ENCODE measurements around the gene EYA2. TPM values are rescaled to one million over a fixed set of nuclear protein-coding genes. Genes with fewer than 3 reads are reported as not detected.
A peak's percentile ranks its signal among the peaks of the same experiment; 100 is the strongest.

EYA2 gene
- total RNA-seq, 2 donors from 2014 or later, result 0.22 TPM; not detected in 1

DNA sequence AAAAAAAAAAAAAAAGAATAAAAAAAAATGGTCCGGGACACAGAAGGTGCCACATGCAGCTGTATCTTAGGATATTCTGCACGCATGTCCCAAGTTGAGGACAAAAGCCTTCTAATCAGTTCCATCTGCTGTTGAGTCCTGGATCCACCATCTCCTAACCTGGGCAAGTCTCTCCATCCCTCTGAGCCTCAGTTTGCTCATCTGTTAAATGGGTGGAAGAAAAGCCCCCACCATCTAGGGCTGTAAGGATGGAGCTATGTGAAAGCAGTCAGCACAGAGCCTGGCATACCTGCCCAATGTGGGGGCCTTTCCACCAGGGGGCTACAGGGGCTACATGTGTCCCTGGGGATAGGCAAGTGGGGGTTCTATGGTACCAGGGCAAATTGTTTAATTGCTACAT, 253.4 kb downstream of the EYA2 start:
- Mint-ChIP-seq H3K36me3 (ENCODE audit: low read depth) (no peaks in the 10 kb centered on the region), H3K27me3 (peaks cover 49% of the 10 kb centered on the region), H3K4me3 (no peak overlapping the region), H3K27ac (no peak overlapping the region), H3K4me1 (no peaks in the 10 kb centered on the region)
- DNase-seq (no peak), ATAC-seq (no peak)
- H3K9me3 ChIP-seq (ENCODE audit: control insufficient read depth, low read length, poor library complexity, severe bottlenecking), result no peaks in the 10 kb centered on the region

DNA sequence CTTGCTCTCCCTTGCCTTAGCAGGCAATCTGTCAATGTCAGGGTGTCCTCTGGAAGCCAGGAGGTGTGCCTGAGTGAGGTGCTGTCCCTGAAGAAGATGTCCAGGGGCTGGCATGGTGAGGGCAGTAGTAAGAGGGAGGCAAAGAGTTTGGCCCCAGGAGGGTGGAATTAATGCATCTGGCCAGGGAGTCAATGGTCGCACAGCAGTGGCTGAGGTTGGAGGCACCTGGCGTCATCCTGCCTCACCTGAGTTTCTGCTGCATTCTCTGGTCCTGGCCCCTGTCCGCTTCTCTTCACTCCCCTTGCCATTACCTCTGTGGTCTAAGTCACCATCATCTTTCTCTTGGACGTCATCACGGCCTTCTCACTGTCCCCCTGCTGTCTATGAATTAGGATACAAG, 255.3 kb downstream of the EYA2 start:
- no peaks in the 10 kb centered on the region for H3K36me3 Mint-ChIP-seq (ENCODE audit: low read depth)
- peak overlapping the region; percentile 41 for H3K4me3 Mint-ChIP-seq
- DNase-seq, result no peak
- ATAC-seq, result no peak
- H3K27ac Mint-ChIP-seq, result no peak overlapping the region
- H3K4me1 Mint-ChIP-seq, result no peaks in the 10 kb centered on the region
- no peaks in the 10 kb centered on the region for H3K9me3 ChIP-seq (ENCODE audit: control insufficient read depth, low read length, poor library complexity, severe bottlenecking)
- H3K27me3 Mint-ChIP-seq, result peaks cover 44% of the 10 kb centered on the region

DNA sequence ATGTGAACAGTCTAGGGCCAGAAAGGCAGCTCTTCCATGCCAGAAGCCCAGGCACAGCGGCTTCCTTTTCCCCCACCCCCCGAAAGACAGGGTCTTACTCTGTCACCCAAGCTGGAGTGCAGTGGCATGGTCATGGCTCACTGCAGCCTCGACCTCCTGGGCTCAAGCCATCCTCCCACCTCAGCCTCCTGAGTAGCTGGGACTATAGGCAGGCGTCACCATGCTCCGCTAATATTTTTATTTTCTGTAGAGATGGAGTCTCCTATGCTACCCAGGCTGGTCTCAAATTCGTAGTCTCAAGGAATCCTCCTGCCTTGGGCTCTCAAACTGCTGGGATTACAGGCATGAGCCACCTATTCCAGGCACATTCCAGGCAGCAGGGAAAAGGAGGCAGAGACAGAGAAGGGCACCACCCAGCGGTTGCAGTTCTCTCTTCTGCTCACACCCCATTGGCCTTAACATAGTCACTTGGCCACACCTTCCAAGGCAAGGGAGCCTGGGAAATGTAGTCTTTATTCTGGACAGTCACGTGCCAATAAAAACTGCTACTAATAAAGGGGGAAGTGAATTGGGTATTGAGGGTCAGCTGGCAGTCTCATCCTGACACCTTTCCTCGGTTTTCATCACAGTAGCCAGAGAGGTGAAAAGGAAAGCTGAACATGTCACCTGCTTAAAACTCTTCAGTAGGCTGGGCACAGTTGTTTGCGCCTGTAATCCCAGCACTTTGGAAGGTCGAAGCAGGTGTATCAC, 255.9 kb downstream of the EYA2 start:
- ATAC-seq (peak; percentile 68), DNase-seq (no peak)
- no peaks in the 10 kb centered on the region for H3K9me3 ChIP-seq (ENCODE audit: control insufficient read depth, low read length, poor library complexity, severe bottlenecking)
- H3K27ac Mint-ChIP-seq, result no peak overlapping the region
- H3K27me3 Mint-ChIP-seq, result peaks cover 38% of the 10 kb centered on the region
- H3K4me3 Mint-ChIP-seq, result no peak overlapping the region
- no peaks in the 10 kb centered on the region for H3K36me3 Mint-ChIP-seq (ENCODE audit: low read depth)
- no peaks in the 10 kb centered on the region for H3K4me1 Mint-ChIP-seq

DNA sequence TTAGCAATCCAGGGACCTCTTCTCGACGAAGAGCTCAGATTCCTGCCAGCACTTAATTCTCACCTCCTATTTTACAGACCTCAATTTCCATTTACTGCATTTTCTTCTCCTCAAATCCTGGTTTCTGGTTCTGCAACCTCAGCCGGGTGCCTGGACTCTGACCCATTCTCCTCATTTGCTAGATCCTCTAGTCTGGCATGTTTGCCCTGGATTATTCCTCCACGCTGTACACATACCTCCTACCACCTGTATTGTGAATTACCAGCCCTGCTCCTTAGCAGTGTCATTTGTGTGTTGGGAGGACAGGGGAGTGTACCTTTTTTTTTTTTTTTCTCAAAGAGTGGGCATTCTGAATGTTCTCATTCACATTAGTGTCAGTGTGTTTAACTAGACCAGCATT, 257.4 kb downstream of the EYA2 start:
- Mint-ChIP-seq H3K4me1 (no peaks in the 10 kb centered on the region), H3K27ac (no peak overlapping the region), H3K36me3 (ENCODE audit: low read depth) (no peaks in the 10 kb centered on the region), H3K4me3 (no peak overlapping the region), H3K27me3 (peaks cover 38% of the 10 kb centered on the region)
- ATAC-seq (no peak), DNase-seq (no peak)
- no peaks in the 10 kb centered on the region for H3K9me3 ChIP-seq (ENCODE audit: control insufficient read depth, low read length, poor library complexity, severe bottlenecking)

DNA sequence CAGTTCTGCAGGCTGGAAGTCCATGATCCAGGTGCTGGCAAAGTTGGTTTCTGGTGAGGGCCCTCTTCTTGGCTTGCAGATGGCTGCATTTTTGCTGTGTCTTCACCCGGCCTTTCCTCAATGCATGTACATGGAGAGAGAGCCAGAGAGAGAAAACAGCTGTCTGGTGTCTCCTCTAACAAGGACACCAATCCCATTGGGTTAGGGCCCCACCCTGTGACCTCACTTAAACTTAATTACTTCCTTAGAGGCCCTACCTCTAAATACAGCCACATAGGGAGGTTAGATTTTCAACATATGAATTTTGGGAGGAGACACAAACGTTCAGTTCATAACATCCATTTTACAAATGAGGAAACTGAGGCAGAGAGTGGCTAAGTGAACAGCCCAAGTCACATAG, 259.4 kb downstream of the EYA2 start:
- DNase-seq (no peak), ATAC-seq (no peak)
- peaks cover 43% of the 10 kb centered on the region for H3K27me3 Mint-ChIP-seq
- no peaks in the 10 kb centered on the region for H3K4me1 Mint-ChIP-seq
- H3K9me3 ChIP-seq (ENCODE audit: control insufficient read depth, low read length, poor library complexity, severe bottlenecking), result no peaks in the 10 kb centered on the region
- H3K36me3 Mint-ChIP-seq (ENCODE audit: low read depth), result no peaks in the 10 kb centered on the region
- no peak overlapping the region for H3K4me3 Mint-ChIP-seq
- H3K27ac Mint-ChIP-seq, result no peak overlapping the region

DNA sequence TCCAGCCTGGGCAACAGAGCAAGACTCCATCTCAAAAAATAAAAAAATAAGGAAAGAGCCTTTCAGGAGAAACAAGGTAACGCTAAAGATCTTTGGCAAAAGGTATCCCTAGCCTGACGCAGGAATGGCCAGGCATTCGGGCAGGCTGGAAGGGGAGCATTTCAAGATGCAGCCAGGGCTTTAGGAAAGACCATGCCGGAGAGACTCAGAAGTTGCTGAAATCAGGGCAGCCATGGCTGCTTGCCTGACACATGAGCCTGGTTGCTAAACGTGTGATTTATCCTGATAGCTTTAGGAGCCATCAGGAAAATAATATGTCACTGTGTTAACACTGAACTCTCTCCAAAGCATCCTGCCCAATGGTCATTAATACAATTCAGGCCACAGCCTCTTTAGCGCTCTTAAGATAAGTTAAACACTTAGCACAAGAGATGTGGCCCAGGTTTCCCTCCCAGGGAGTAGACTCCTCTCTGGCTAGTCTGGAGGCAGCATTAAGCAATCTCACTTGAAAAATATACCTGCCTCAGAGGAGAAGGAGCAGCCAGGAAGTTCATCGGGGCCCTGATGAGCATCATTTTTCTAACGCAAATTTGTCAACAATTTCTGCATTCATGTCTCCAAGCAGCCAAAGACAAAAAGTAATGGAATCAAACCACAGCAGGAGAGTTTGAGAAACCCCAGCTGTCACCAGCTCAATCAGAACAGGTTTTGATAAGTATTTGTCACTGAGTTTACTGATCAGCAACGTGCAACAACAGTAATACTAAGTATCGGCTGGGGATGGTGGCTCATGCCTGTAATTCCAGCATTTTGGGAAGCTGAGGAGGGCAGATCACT, 261.9 kb downstream of the EYA2 start:
- no peak overlapping the region for H3K4me3 Mint-ChIP-seq
- no peak overlapping the region for H3K27ac Mint-ChIP-seq
- ATAC-seq, result no peak
- H3K4me1 Mint-ChIP-seq, result no peaks in the 10 kb centered on the region
- no peaks in the 10 kb centered on the region for H3K36me3 Mint-ChIP-seq (ENCODE audit: low read depth)
- H3K9me3 ChIP-seq (ENCODE audit: control insufficient read depth, low read length, poor library complexity, severe bottlenecking), result no peaks in the 10 kb centered on the region
- no peak for DNase-seq
- H3K27me3 Mint-ChIP-seq, result peaks cover 50% of the 10 kb centered on the region

DNA sequence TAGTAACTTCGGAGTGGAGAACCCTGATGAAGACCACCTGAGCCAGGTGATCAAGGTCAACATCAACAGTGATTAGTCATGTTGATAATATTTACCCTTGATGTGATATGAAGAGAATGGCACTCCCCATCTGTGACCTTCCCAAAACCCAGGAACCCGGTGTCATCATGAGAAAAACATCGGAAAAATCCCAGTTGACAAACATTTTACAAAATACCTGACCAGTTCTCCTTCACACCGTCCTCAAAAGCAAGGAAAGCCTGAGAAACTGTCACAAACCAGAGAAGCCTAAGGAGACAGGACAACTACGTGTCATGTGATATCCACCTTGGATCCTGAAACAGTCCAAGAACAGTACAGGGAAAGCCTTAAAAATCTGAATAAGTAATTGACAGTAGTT, 264.5 kb downstream of the EYA2 start:
- Mint-ChIP-seq H3K27me3 (peaks cover 34% of the 10 kb centered on the region), H3K4me3 (no peak overlapping the region), H3K4me1 (no peaks in the 10 kb centered on the region), H3K36me3 (ENCODE audit: low read depth) (no peaks in the 10 kb centered on the region), H3K27ac (no peak overlapping the region)
- DNase-seq (no peak), ATAC-seq (no peak)
- no peaks in the 10 kb centered on the region for H3K9me3 ChIP-seq (ENCODE audit: control insufficient read depth, low read length, poor library complexity, severe bottlenecking)

DNA sequence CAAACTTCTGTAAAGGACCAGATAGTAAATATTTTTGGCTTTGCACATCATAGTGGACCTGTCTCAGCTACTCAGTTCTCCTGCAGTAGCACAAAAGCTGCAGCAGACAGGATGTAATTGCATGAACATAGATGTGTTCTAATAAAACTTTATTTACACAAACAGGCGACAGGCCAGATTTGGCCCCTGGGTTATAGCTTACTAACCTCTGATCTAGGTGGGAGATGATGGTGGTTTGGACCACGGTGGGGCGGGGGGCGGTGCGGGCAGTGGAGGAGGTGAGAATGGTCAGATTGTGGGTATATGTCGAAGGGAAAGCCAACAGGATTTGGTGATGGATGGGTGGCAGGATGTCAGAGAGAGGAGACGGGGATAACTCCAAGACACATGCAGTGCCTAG, 265.6 kb downstream of the EYA2 start:
- Mint-ChIP-seq H3K36me3 (ENCODE audit: low read depth) (no peaks in the 10 kb centered on the region), H3K27me3 (peaks cover 29% of the 10 kb centered on the region), H3K4me1 (no peaks in the 10 kb centered on the region), H3K27ac (no peak overlapping the region), H3K4me3 (no peak overlapping the region)
- no peaks in the 10 kb centered on the region for H3K9me3 ChIP-seq (ENCODE audit: control insufficient read depth, low read length, poor library complexity, severe bottlenecking)
- ATAC-seq (no peak), DNase-seq (no peak)

DNA sequence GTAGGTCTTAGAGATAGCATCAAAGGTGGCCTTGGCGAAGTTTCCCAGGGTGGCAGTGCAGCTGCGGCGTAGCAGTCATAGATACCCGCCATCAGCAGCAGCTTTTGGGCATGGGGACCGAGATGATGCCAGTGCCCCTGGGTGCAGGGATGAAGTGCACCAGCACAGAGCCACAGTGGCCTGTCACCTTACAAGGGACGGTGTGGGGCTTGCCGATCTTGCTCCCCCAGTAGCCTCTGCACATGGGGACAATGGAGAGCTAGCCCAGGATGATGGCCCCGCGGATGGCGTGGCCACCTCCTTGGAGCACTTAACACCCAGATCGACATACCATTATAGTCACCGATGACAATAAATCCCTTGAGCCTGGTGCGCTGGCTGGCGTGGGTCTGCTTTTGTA, 266.3 kb downstream of the EYA2 start:
- Mint-ChIP-seq H3K27ac (no peak overlapping the region), H3K4me3 (no peak overlapping the region)

DNA sequence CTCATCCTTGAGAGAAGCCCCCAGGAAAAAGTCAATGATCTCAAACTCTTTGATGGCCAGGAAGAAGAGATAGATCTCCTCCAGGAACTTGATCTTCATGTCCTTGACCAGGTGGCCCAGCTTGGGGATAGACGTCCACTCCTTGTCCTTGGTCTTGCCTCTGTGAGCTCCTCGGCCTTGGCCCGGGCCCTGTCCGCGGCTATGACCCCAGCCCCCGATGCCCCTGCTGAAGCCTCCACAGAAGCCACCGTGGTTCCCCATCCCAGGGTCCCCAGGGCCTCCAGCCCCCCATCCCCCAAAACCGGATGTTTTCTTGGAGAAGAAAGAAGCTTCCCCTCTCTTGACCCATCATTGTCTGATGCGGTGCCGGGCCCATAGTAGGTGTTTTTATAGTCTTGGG, 266.8 kb downstream of the EYA2 start:
- Mint-ChIP-seq H3K27ac (no peak overlapping the region), H3K4me3 (no peak overlapping the region), H3K27me3 (peaks cover 26% of the 10 kb centered on the region), H3K4me1 (no peaks in the 10 kb centered on the region), H3K36me3 (ENCODE audit: low read depth) (no peaks in the 10 kb centered on the region)
- ATAC-seq, result no peak
- no peaks in the 10 kb centered on the region for H3K9me3 ChIP-seq (ENCODE audit: control insufficient read depth, low read length, poor library complexity, severe bottlenecking)
- DNase-seq, result no peak

More for the DNA sequence above, 266.3 kb downstream of the EYA2 start:
- ATAC-seq (no peak), DNase-seq (no peak)
- Mint-ChIP-seq H3K36me3 (ENCODE audit: low read depth) (no peaks in the 10 kb centered on the region), H3K27me3 (peaks cover 29% of the 10 kb centered on the region), H3K4me1 (no peaks in the 10 kb centered on the region)
- no peaks in the 10 kb centered on the region for H3K9me3 ChIP-seq (ENCODE audit: control insufficient read depth, low read length, poor library complexity, severe bottlenecking)

DNA sequence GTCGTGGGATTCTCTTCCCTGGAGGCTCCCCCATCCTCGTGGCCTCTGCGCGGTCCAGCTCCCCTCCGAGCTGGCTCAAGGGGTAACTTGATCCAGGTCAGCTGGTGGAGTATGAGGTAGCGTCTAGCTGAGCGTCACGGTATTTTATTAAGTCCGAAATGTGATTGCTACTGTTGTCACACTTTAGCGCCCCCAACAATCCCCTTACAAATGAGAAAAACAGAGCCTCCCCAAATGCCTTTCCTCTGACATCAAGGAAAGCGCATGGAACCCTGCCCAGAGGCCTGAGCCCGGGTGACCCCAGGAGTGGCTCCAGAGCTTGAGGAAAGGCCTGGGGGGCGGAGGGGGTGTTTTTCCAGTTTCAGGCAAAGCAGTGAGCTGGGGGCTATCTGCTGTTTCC, 269.5 kb downstream of the EYA2 start:
- H3K27ac Mint-ChIP-seq, result no peak overlapping the region
- no peaks in the 10 kb centered on the region for H3K9me3 ChIP-seq (ENCODE audit: control insufficient read depth, low read length, poor library complexity, severe bottlenecking)
- DNase-seq (no peak), ATAC-seq (no peak)
- H3K4me3 Mint-ChIP-seq, result no peak overlapping the region
- H3K36me3 Mint-ChIP-seq (ENCODE audit: low read depth), result no peaks in the 10 kb centered on the region
- peaks cover 28% of the 10 kb centered on the region for H3K27me3 Mint-ChIP-seq
- no peaks in the 10 kb centered on the region for H3K4me1 Mint-ChIP-seq

DNA sequence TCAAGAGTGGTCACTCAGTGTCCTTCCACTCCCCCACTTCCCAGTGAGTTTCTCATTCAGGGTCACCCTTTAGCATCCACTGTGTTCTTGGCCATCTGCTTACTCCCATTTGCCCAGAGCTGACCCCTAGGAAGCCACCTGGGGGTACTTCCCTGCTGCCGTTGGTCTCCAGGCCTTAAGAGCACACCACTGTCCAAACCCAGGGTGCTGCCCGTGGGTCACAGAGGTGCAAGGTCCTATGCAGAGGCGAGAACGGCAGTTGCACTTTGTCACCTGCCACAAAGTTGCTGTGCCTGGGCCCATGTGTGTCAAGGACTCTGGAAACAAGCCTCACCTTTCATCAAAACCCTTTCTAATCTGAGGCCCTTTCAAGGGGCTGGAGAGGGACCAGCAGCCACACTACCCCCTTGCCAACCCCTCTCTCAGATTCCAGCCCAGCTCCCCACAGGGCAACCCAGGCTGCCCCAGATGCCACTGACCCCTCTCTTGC, 270.8 kb downstream of the EYA2 start:
- H3K36me3 Mint-ChIP-seq (ENCODE audit: low read depth), result no peaks in the 10 kb centered on the region
- peaks cover 24% of the 10 kb centered on the region for H3K27me3 Mint-ChIP-seq
- no peak for ATAC-seq
- H3K27ac Mint-ChIP-seq, result no peak overlapping the region
- DNase-seq, result no peak
- no peak overlapping the region for H3K4me3 Mint-ChIP-seq
- H3K9me3 ChIP-seq (ENCODE audit: control insufficient read depth, low read length, poor library complexity, severe bottlenecking), result no peaks in the 10 kb centered on the region
- H3K4me1 Mint-ChIP-seq, result no peaks in the 10 kb centered on the region

DNA sequence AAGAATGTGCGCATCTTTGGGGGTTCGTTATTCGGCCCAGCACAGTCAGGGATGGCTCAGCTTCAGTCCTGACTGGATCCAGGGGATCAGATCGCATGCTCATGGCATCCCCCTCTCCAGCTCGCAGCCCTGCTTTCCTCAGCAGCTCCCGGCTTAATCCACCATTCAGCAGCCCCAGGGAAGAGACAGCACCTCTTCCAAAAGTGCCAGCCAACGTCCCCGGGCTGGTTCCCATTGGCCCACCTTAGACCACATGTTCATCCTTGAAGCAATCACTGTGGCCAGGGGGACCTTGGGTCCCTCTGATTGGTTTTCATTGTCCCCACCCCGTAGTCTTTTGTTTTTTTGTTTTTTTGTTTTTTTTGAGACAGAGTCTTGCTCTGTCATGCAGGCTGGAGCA, 273.2 kb downstream of the EYA2 start:
- H3K36me3 Mint-ChIP-seq (ENCODE audit: low read depth), result no peaks in the 10 kb centered on the region
- ATAC-seq (no peak), DNase-seq (no peak)
- no peak overlapping the region for H3K4me3 Mint-ChIP-seq
- H3K27me3 Mint-ChIP-seq, result peaks cover 37% of the 10 kb centered on the region
- H3K27ac Mint-ChIP-seq, result no peak overlapping the region
- no peaks in the 10 kb centered on the region for H3K9me3 ChIP-seq (ENCODE audit: control insufficient read depth, low read length, poor library complexity, severe bottlenecking)
- H3K4me1 Mint-ChIP-seq, result no peaks in the 10 kb centered on the region

Data from T-helper 17 cell (primary cell).